ENCODE data around the gene SLC9A3. TPM values are rescaled to one million over a fixed set of nuclear protein-coding genes. Genes with fewer than 3 reads are reported as not detected.
A peak's percentile ranks its signal among the peaks of the same experiment; 100 is the strongest.

The SLC9A3 gene
- total RNA-seq, 1 experiment from 2014 or later = 0.85 TPM

DNA sequence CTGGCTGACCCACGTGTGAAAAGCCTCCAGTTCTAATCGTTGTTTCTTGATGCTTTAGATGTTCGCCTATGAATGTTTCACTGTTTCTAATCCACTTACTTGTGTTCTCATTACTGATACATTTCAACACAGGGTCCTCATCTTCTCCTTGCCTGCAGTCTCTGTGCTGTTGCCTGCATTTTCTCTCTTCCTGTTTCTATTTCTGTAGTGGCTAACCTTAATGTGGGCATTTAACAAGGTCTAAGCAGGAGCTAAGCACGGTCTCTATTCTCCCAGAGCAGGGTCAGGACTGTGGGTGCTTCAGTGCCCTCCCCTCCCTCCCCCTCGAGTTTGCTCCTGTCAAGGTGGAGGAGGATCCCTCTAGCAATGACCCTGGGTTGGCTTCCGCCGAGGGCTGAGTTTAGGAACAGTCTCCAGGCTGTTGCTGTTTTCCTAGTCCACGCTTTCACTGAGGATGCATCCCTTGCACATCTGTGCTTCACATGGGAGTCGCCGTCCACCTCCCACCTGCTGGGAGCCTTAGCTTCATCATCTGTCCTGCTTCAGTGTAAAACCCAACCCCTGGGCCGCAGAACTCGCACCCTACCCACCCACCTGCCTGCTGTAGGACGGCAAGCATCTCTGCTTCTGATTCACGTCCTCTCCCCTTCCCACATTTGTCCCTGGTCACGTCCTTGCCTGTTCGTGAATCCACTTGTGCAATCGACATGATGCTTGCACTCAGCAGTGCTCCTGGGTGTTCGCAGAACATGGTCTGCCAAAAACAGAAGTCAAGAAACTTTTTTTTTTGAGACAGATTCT is 83.6 kb downstream of the SLC9A3 start:
- Histone ChIP-seq H3K79me2 (ENCODE audit: insufficient read depth, low read length) (peaks cover 6% of the 10 kb centered on the region; the same call in 1 of the 2 replicates), H3K4me1 (ENCODE audit: insufficient read depth, low read length) (no peaks in the 10 kb centered on the region), H2BK20ac (ENCODE audit: low read depth, low read length, poor library complexity, severe bottlenecking) (no peak overlapping the region), H2AK5ac (ENCODE audit: insufficient read length, low read length) (no peak overlapping the region), H3K27ac (ENCODE audit: insufficient read length, low read depth, low read length) (no peak overlapping the region), H2BK12ac (ENCODE audit: insufficient read length, low read depth, low read length) (no peak overlapping the region), H3T11ph (ENCODE audit: low read length) (no peak overlapping the region), H4K5ac (ENCODE audit: insufficient read length, low read depth, low read length) (no peak overlapping the region), H3K79me1 (ENCODE audit: insufficient read depth, low read depth, low read length, poor library complexity, severe bottlenecking) (peaks cover 10% of the 10 kb centered on the region), H3K23me2 (ENCODE audit: insufficient read length, low read depth, low read length, poor library complexity, severe bottlenecking) (peaks cover 12% of the 10 kb centered on the region), H2BK15ac (ENCODE audit: low read depth, low read length) (no peak overlapping the region), H3K4ac (ENCODE audit: low read depth, low read length) (no peak overlapping the region), H3K9me3 (ENCODE audit: control insufficient read depth, low read depth, low read length) (no peaks in the 10 kb centered on the region), H3K9ac (ENCODE audit: extremely low read depth, insufficient read length, low read length) (no peak overlapping the region), H4K8ac (replicated peaks; ENCODE audit: insufficient read length, low read depth, low read length) (no peak overlapping the region), H2AFZ (ENCODE audit: low read length) (no peak overlapping the region), H4K91ac (ENCODE audit: insufficient read length, low read depth, low read length) (no peak overlapping the region), H2BK120ac (ENCODE audit: low read depth, low read length, poor library complexity, severe bottlenecking) (no peak overlapping the region), H3K23ac (ENCODE audit: insufficient read length, low read depth, low read length) (no peak overlapping the region), H3K56ac (ENCODE audit: insufficient read length, low read depth, low read length) (no peak overlapping the region), H2BK5ac (ENCODE audit: insufficient read length, low read length) (no peak overlapping the region), H4K20me1 (ENCODE audit: control insufficient read depth, insufficient read depth, insufficient read length) (no peaks in the 10 kb centered on the region), H3K14ac (ENCODE audit: insufficient read depth, low read length) (no peak overlapping the region), H3K18ac (ENCODE audit: insufficient read length, low read depth, low read length) (no peak overlapping the region), H3K4me2 (ENCODE audit: insufficient read depth, insufficient read length, low read length) (no peak overlapping the region), H3K27me3 (ENCODE audit: insufficient read depth, low read length) (no peaks in the 10 kb centered on the region)
- peak; percentile 7 for DNase-seq
- H3K36me3 Mint-ChIP-seq (ENCODE audit: insufficient read depth in 1 of 3, low read depth in 3 of 3) = peaks cover 0 to 2% (median 0%) of the 10 kb centered on the region in 3 experiments; a peak in 2 of 7 replicates
- no peak overlapping the region for H3K27ac Mint-ChIP-seq
- H3K9me3 Mint-ChIP-seq = 0 out of 5 replicates have a peak, but pooled peaks cover 0 to 3% of the 10 kb centered on the region in 2 experiments
- WGBS (ENCODE audit: extremely low coverage, insufficient read length, low lambda C conversion rate) = no CpG with 5 or more reads among the region's 18 CpGs
- TF ChIP-seq, protein P1, sequence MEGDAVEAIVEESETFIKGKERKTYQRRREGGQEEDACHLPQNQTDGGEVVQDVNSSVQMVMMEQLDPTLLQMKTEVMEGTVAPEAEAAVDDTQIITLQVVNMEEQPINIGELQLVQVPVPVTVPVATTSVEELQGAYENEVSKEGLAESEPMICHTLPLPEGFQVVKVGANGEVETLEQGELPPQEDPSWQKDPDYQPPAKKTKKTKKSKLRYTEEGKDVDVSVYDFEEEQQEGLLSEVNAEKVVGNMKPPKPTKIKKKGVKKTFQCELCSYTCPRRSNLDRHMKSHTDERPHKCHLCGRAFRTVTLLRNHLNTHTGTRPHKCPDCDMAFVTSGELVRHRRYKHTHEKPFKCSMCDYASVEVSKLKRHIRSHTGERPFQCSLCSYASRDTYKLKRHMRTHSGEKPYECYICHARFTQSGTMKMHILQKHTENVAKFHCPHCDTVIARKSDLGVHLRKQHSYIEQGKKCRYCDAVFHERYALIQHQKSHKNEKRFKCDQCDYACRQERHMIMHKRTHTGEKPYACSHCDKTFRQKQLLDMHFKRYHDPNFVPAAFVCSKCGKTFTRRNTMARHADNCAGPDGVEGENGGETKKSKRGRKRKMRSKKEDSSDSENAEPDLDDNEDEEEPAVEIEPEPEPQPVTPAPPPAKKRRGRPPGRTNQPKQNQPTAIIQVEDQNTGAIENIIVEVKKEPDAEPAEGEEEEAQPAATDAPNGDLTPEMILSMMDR (conservative IDR thresholded peaks at IDR 0.05) = no peak
- peak overlapping the region in 1 of 2 experiments; percentile 27; a peak in 1 of 5 replicates for H3K4me3 Mint-ChIP-seq
- H3K27me3 Mint-ChIP-seq (ENCODE audit: low read depth) = peaks cover 28% of the 10 kb centered on the region
- peaks cover 8 to 10% of the 10 kb centered on the region in 2 experiments; a peak in 3 of 4 replicates for H3K4me1 Mint-ChIP-seq

All from H9 (cell line).